Subcutaneous abdominal adipose tissue (tissue), 5 donors: ENCODE measurements around the gene RABGGTB.
"Not testable (repeated sequence)": the region's sequence is repeated elsewhere in the genome, so short reads cannot be mapped to it uniquely, and the experiment has no call there.

Experiments used
- H3K27ac ChIP-seq: one replicate; pipeline ENCODE4 v1.7.0; 2013; ENCODE audit warnings: low read depth, mild to moderate bottlenecking, inconsistent platforms, low read length, moderate library complexity
- H3K27me3 ChIP-seq, 5 donors: one replicate each; pipeline ENCODE4 v1.7.0; 2013; ENCODE audit warnings: low read length in 5 of 5, inconsistent platforms in 1 of 5; ENCODE audit not compliant: control insufficient read depth in 5 of 5, insufficient read depth in 4 of 5
- H3K36me3 ChIP-seq, 5 donors: one replicate each; pipeline ENCODE4 v1.7.0; 2013; ENCODE audit warnings: low read length in 5 of 5; ENCODE audit not compliant: control insufficient read depth in 5 of 5, insufficient read depth in 5 of 5
- H3K4me1 ChIP-seq, 5 donors: one replicate each; pipeline ENCODE4 v1.7.0; 2013; ENCODE audit warnings: low read length in 5 of 5, mild to moderate bottlenecking in 3 of 5, moderate library complexity in 1 of 5; ENCODE audit not compliant: control insufficient read depth in 5 of 5, insufficient read depth in 5 of 5
- H3K4me3 ChIP-seq, 5 donors: one replicate each; pipeline ENCODE4 v1.7.0; 2013; ENCODE audit warnings: low read length in 5 of 5, low read depth in 1 of 5
- H3K9ac ChIP-seq, 5 donors: one replicate each; pipeline ENCODE4 v1.7.0; 2013; ENCODE audit warnings: low read length in 5 of 5, mild to moderate bottlenecking in 4 of 5, moderate library complexity in 3 of 5
- H3K9me3 ChIP-seq, 5 donors: one replicate each; pipeline ENCODE4 v1.7.0; 2013; ENCODE audit warnings: low read length in 5 of 5; ENCODE audit not compliant: control insufficient read depth in 5 of 5
- donor health status: healthy.
- donor health status: healthy.
- donor health status: healthy.
- donor health status: healthy.
- donor health status: healthy.

The RABGGTB gene

GRCh38 chr1:75785983-75786853, at the start of gene RABGGTB:
Gene RABGGTB (plus strand): TSS chr1:75786256. CDS start chr1:75786272, 16 bp downstream.
- H3K4me3 ChIP-seq, result peak within 1 kb of the TSS; percentile 75 to 100 (median 99)
- peaks cover 12 to 21% (median 18%) of the 10 kb centered on the region in 5 donors for H3K36me3 ChIP-seq
- H3K27me3 ChIP-seq, result no peaks in the 10 kb centered on the region
- no peaks in the 10 kb centered on the region for H3K9me3 ChIP-seq
- H3K27ac ChIP-seq, result peak within 1 kb of the TSS; percentile 92
- peaks cover 10 to 52% (median 44%) of the 10 kb centered on the region in 5 donors for H3K4me1 ChIP-seq
- H3K9ac ChIP-seq, result peak within 1 kb of the TSS; percentile 89 to 98 (median 96)

GRCh38 chr1:75742047-75742625, 43.9 kb upstream of the RABGGTB start:
- no peaks in the 10 kb centered on the region for H3K4me1 ChIP-seq
- no peaks in the 10 kb centered on the region for H3K9me3 ChIP-seq
- peaks cover 28 to 63% (median 51%) of the 10 kb centered on the region in 5 donors for H3K36me3 ChIP-seq
- H3K27me3 ChIP-seq, result no peaks in the 10 kb centered on the region
- no peak overlapping the region for H3K27ac ChIP-seq
- no peak overlapping the region for H3K9ac ChIP-seq
- H3K4me3 ChIP-seq, result no peak overlapping the region

- Histone ChIP-seq H3K27ac (no peak overlapping the region), H3K27me3 (no peaks in the 10 kb centered on the region), H3K4me1 (no peaks in the 10 kb centered on the region), H3K36me3 (peaks cover 23 to 48% (median 41%) of the 10 kb centered on the region in 5 donors), H3K9me3 (no peaks in the 10 kb centered on the region), H3K9ac (no peak overlapping the region), H3K4me3 (no peak overlapping the region)
Observed at GRCh38 chr1:75745276-75745675, 40.8 kb upstream of the RABGGTB start.

GRCh38 chr1:75757210-75757609, 28.8 kb upstream of the RABGGTB start:
- not testable (repeated sequence) for H3K27ac ChIP-seq, H3K9ac ChIP-seq, H3K4me1 ChIP-seq, H3K4me3 ChIP-seq, H3K9me3 ChIP-seq, H3K27me3 ChIP-seq
- peaks cover 22 to 37% (median 34%) of the 10 kb centered on the region in 5 donors for H3K36me3 ChIP-seq

GRCh38 chr1:75758543-75758942, 27.5 kb upstream of the RABGGTB start:
- H3K4me1 ChIP-seq, H3K9ac ChIP-seq, H3K9me3 ChIP-seq, H3K27me3 ChIP-seq, H3K27ac ChIP-seq, H3K4me3 ChIP-seq: not testable (repeated sequence)
- H3K36me3 ChIP-seq, result peaks cover 15 to 30% (median 25%) of the 10 kb centered on the region in 5 donors

GRCh38 chr1:75764057-75764655, 21.9 kb upstream of the RABGGTB start:
- Histone ChIP-seq H3K4me3 (no peak overlapping the region), H3K9ac (no peak overlapping the region), H3K27ac (no peak overlapping the region), H3K36me3 (peaks cover 3 to 25% (median 8%) of the 10 kb centered on the region in 5 donors), H3K9me3 (no peaks in the 10 kb centered on the region), H3K27me3 (no peaks in the 10 kb centered on the region), H3K4me1 (no peaks in the 10 kb centered on the region)

GRCh38 chr1:75765697-75766355, 20.2 kb upstream of the RABGGTB start:
- no peaks in the 10 kb centered on the region for H3K9me3 ChIP-seq
- no peak overlapping the region for H3K27ac ChIP-seq

GRCh38 chr1:75768016-75768415, 18.0 kb upstream of the RABGGTB start:
- no peak overlapping the region for H3K9ac ChIP-seq
- no peak overlapping the region for H3K4me3 ChIP-seq
- peaks cover 0 to 8% (median 4%) of the 10 kb centered on the region in 5 donors for H3K36me3 ChIP-seq
- H3K4me1 ChIP-seq, result no peaks in the 10 kb centered on the region
- H3K27me3 ChIP-seq, result no peaks in the 10 kb centered on the region
- H3K9me3 ChIP-seq, result no peaks in the 10 kb centered on the region
- no peak overlapping the region for H3K27ac ChIP-seq

More at GRCh38 chr1:75765697-75766355, 20.2 kb upstream of the RABGGTB start:
- Histone ChIP-seq H3K4me1 (no peaks in the 10 kb centered on the region), H3K36me3 (peaks cover 3 to 25% (median 8%) of the 10 kb centered on the region in 5 donors), H3K4me3 (no peak overlapping the region), H3K9ac (no peak overlapping the region), H3K27me3 (no peaks in the 10 kb centered on the region)

GRCh38 chr1:75770761-75771160, 15.3 kb upstream of the RABGGTB start:
- Histone ChIP-seq H3K9ac (no peak overlapping the region), H3K9me3 (no peaks in the 10 kb centered on the region), H3K4me3 (no peak overlapping the region), H3K27me3 (no peaks in the 10 kb centered on the region), H3K4me1 (no peaks in the 10 kb centered on the region), H3K27ac (no peak overlapping the region), H3K36me3 (peaks cover 0 to 2% (median 0%) of the 10 kb centered on the region in 5 donors)
